NT2/D1 (cell line): ENCODE results near the gene FADS2.

ENCODE experiments used
- SUZ12 ChIP-seq: IDR thresholded peaks from 2 replicates; pipeline ENCODE4 v1.6.1; 2011; ENCODE audit not compliant: insufficient read length, insufficient read depth; ENCODE audit errors: extremely low read depth
- YY1 ChIP-seq: IDR thresholded peaks from 2 replicates; pipeline ENCODE4 v1.6.1; 2011; ENCODE audit not compliant: insufficient read length, insufficient read depth

DNA sequence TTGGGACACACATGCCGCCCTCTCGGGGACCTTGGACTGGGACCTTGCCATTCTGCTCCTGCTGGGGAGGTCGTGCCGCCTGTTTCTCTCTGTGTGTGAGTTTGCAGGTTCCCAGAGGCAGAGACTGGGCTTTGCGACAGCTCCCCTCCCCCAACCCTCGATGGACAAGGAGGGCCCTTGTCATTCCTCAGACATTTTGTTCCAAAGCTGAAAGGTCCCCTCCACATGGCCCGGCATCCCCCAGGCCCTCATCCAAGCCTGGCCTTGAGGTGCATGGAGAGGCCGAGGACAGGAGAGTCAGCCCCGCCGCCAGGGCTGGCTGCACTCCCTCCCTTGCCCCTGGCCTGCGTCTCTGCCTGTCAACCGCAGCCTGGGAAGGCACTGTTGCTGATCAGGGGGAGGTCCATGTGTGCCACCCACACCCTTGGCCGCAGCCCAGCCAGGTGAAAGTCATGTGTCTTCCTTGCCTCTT lies 25.6 kb downstream of the FADS2 start:
- TF ChIP-seq YY1 (no peak), SUZ12 (no peak)
